Vagina (tissue), 2 donors: ENCODE results near the gene TBXAS1.

ENCODE experiments used
- CTCF ChIP-seq, 3 experiments: fragments of 450-650 bp in 2 of 3; fragments of 200-600 bp in 1 of 3; sonication (generic) in 1 of 3; IDR thresholded peaks; one replicate each; pipeline ENCODE4 v1.5.1; 2017 to 2019; ENCODE audit warnings: antibody characterized with exemption in 3 of 3, mild to moderate bottlenecking in 2 of 3, moderate library complexity in 2 of 3
- POLR2A ChIP-seq, 2 donors: fragments of 450-650 bp; IDR thresholded peaks; one replicate each; pipeline ENCODE4 v1.6.1; 2017; ENCODE audit warnings: antibody characterized with exemption in 2 of 2, mild to moderate bottlenecking in 2 of 2, moderate library complexity in 2 of 2
- POLR2AphosphoS5 ChIP-seq, 2 donors: sonication (generic); formaldehyde crosslinking; IDR thresholded peaks; one replicate each; pipeline ENCODE4 v1.9.0; 2017; ENCODE audit warnings: antibody characterized with exemption in 2 of 2, mild to moderate bottlenecking in 2 of 2, low read depth in 1 of 2; ENCODE audit not compliant: insufficient read depth in 1 of 2

GRCh38 chr7:139838876-139839275, 9.8 kb downstream of the TBXAS1 start:
- no peak for TF ChIP-seq CTCF (IDR thresholded peaks at IDR 0.05)
- no peak for TF ChIP-seq POLR2A (IDR thresholded peaks at IDR 0.05)
- no peak for TF ChIP-seq POLR2AphosphoS5 (IDR thresholded peaks at IDR 0.05; ENCODE audit: insufficient read depth in 1 of 2, low read depth in 1 of 2)
